DND-41 (cell line): ENCODE data around the gene STARD9.

Source experiments
- ATAC-seq: fragments of 200-7000 bp; cut with Tn5 transposase; 3 replicates; pipeline ENCODE4 v1.9.1; 2021; ENCODE audit warnings: low read depth; ENCODE audit not compliant: insufficient read depth
- DNase-seq: peaks from one replicate; pipeline ENCODE4 v3.0.0-alpha.2; 2020
- H2AFZ ChIP-seq: 2 replicates; pipeline ENCODE4 v1.6.0; 2012; ENCODE audit warnings: low read depth, low read length
- H3K27ac ChIP-seq: 2 replicates; pipeline ENCODE4 v1.5.1; 2012; ENCODE audit warnings: low read length, inconsistent platforms
- H3K27me3 ChIP-seq: fragments of 200-600 bp; sonication (generic); 2 replicates; pipeline ENCODE4 v1.6.0; 2012; ENCODE audit warnings: low read length, mild to moderate bottlenecking, inconsistent platforms; ENCODE audit not compliant: insufficient read depth, poor library complexity
- H3K36me3 ChIP-seq: 2 replicates; pipeline ENCODE4 v1.5.1; 2012; ENCODE audit warnings: low read length, inconsistent platforms; ENCODE audit not compliant: insufficient read depth
- H3K4me1 ChIP-seq: 2 replicates; pipeline ENCODE4 v1.5.1; 2012; ENCODE audit warnings: mild to moderate bottlenecking, low read length; ENCODE audit not compliant: insufficient read depth
- H3K4me2 ChIP-seq: 2 replicates; pipeline ENCODE4 v1.6.0; 2012; ENCODE audit warnings: mild to moderate bottlenecking, moderate library complexity, low read length, inconsistent platforms; ENCODE audit not compliant: insufficient read depth
- H3K4me3 ChIP-seq, 2 experiments: fragments of 200-600 bp in 1 of 2; shearing (Covaris generic) in 1 of 2; 2 replicates each; pipeline ENCODE4 v1.5.1; 2012 to 2016; ENCODE audit warnings: inconsistent platforms in 2 of 2, low read length in 2 of 2, mild to moderate bottlenecking in 2 of 2, low read depth in 1 of 2, moderate library complexity in 1 of 2
- H3K79me2 ChIP-seq: 2 replicates; pipeline ENCODE4 v1.6.0; 2012; ENCODE audit warnings: low read length, inconsistent platforms; ENCODE audit not compliant: insufficient read depth
- H3K9ac ChIP-seq: 2 replicates; pipeline ENCODE4 v1.6.0; 2012; ENCODE audit warnings: low read depth, mild to moderate bottlenecking, inconsistent platforms, low read length, moderate library complexity
- H3K9me3 ChIP-seq: 2 replicates; pipeline ENCODE4 v1.5.1; 2012; ENCODE audit warnings: low read length, moderate library complexity, mild to moderate bottlenecking, inconsistent platforms; ENCODE audit not compliant: insufficient read depth, severe bottlenecking
- H4K20me1 ChIP-seq: 2 replicates; pipeline ENCODE4 v1.6.0; 2012; ENCODE audit warnings: low read length; ENCODE audit not compliant: insufficient read depth
- CTCF ChIP-seq: IDR thresholded peaks from 2 replicates; pipeline ENCODE4 v1.5.1; 2012; ENCODE audit warnings: borderline replicate concordance, low read length, moderate library complexity, mild to moderate bottlenecking; ENCODE audit not compliant: poor library complexity, severe bottlenecking; ENCODE audit errors: extremely low read depth
- EZH2 ChIP-seq: IDR thresholded peaks from 3 replicates; pipeline ENCODE4 v1.6.1; 2012; ENCODE audit warnings: borderline replicate concordance, low read depth, mild to moderate bottlenecking, moderate library complexity, low read length, inconsistent platforms; ENCODE audit not compliant: severe bottlenecking

Gene STARD9

GRCh38 chr15:42621996-42622925, 46.9 kb downstream of the STARD9 start:
- no peaks in the 10 kb centered on the region for H3K27me3 ChIP-seq

GRCh38 chr15:42623951-42624350, 48.5 kb downstream of the STARD9 start:
- H3K9me3 ChIP-seq: no peaks in the 10 kb centered on the region
- H3K4me1 ChIP-seq: no peaks in the 10 kb centered on the region
- no peaks in the 10 kb centered on the region for H4K20me1 ChIP-seq
- H3K4me3 ChIP-seq: no peak overlapping the region
- no peak overlapping the region for H3K9ac ChIP-seq
- H3K36me3 ChIP-seq: no peaks in the 10 kb centered on the region
- H3K4me2 ChIP-seq: no peak overlapping the region
- TF ChIP-seq CTCF (no peak), EZH2 (no peak)
- H3K79me2 ChIP-seq: no peaks in the 10 kb centered on the region
- no peak for DNase-seq
- no peaks in the 10 kb centered on the region for H3K27me3 ChIP-seq
- no peak for ATAC-seq
- H3K27ac ChIP-seq: no peak overlapping the region
- H2AFZ ChIP-seq: no peak overlapping the region

More at GRCh38 chr15:42621996-42622925, 46.9 kb downstream of the STARD9 start:
- DNase-seq: no peak
- Histone ChIP-seq H3K9ac (no peak overlapping the region), H3K4me3 (no peak overlapping the region), H3K79me2 (no peaks in the 10 kb centered on the region), H3K4me1 (no peaks in the 10 kb centered on the region), H3K27ac (no peak overlapping the region), H3K36me3 (no peaks in the 10 kb centered on the region), H4K20me1 (no peaks in the 10 kb centered on the region), H3K4me2 (no peak overlapping the region), H3K9me3 (no peaks in the 10 kb centered on the region), H2AFZ (no peak overlapping the region)
- TF ChIP-seq CTCF (no peak), EZH2 (no peak)
- no peak for ATAC-seq

GRCh38 chr15:42627485-42627884, 52.1 kb downstream of the STARD9 start:
- Histone ChIP-seq H3K9ac (no peak overlapping the region), H3K4me2 (no peak overlapping the region), H2AFZ (no peak overlapping the region), H3K27ac (no peak overlapping the region), H3K9me3 (no peaks in the 10 kb centered on the region), H3K4me1 (no peaks in the 10 kb centered on the region), H3K4me3 (no peak overlapping the region), H3K27me3 (no peaks in the 10 kb centered on the region), H3K79me2 (no peaks in the 10 kb centered on the region), H3K36me3 (no peaks in the 10 kb centered on the region), H4K20me1 (no peaks in the 10 kb centered on the region)
- ATAC-seq: no peak
- DNase-seq: no peak
- TF ChIP-seq EZH2: no peak
- TF ChIP-seq CTCF: no peak
